HG03439 (cell line): ENCODE data around the gene RAB43.
"Not testable (repeated sequence)": the region's sequence is repeated elsewhere in the genome, so short reads cannot be mapped to it uniquely, and the experiment has no call there.

Experiments
- ATAC-seq: cut with Tn5 transposase; IDR thresholded peaks from one replicate; pipeline ENCODE4 v1.9.1; 2021; ENCODE audit warnings: mild to moderate bottlenecking, moderate library complexity; ENCODE audit not compliant: unreplicated experiment

The RAB43 gene

GRCh38 chr3:129100274-129100673 is 21.3 kb downstream of the RAB43 start:
- no peak for ATAC-seq

DNA sequence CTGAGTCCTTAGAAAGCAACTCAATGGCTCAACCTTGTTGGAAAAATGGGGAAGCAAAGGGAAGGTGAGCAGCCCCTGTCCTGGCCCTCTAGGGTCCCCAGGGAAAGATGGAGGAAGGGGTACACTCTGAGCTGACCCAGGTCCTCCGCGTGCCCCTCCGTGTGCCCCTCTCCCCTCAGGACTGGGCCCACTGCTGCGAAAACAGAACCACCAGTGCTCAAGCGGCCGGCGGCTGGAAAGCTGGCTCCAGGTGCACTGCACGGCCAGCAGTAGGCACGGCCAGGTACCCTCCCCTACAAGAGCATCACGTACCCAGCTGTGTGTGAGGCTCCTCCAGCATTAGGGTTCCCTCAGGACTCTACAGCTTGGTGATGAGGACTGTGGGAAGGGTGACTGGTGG is 26.3 kb downstream of the RAB43 start:
- no peak for ATAC-seq

DNA sequence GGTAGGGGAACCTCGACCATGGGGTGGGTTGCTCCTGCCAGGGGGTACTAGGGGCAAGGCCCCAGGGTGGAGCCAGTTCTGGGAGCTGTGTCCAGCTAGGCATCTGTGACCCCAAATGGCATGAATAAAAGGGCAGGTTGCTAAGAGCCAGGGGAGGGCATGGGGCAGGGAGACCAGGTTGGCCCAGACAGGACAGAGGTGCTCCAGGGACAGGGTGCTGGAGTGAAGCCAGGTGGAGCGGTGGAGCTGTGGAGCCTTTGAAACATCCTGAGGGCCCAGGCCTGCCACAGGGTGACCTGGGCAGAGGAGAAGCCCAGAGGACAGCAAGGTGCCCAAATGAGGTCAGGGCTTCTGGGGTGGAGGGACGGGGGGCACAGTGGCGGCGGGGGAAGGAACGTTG is 33.3 kb downstream of the RAB43 start:
- ATAC-seq = not testable (repeated sequence)

DNA sequence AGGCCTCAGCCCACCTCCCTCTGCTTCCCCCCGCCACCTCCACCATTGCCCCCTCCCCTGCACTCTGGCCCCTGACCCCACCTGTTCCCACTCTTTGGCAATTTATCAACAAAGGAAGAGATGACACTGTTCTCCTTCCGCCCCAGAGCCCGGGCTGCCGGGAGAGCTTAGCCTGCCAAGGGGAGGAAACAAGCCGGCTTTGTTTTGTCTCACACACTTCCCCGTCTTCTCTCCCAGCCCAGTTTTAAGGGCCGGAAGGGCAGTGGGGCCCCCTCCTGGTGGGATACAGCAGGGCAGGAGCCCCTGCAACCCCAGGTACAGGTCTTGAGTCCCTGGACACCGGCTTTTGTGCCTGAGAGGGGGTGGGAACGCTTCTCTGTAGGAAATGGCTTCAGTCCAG is 33.7 kb downstream of the RAB43 start:
- ATAC-seq = not testable (repeated sequence)

- no peak for ATAC-seq
These were observed 34.4 kb downstream of the RAB43 start for GRCh38 chr3:129087138-129087702.

DNA sequence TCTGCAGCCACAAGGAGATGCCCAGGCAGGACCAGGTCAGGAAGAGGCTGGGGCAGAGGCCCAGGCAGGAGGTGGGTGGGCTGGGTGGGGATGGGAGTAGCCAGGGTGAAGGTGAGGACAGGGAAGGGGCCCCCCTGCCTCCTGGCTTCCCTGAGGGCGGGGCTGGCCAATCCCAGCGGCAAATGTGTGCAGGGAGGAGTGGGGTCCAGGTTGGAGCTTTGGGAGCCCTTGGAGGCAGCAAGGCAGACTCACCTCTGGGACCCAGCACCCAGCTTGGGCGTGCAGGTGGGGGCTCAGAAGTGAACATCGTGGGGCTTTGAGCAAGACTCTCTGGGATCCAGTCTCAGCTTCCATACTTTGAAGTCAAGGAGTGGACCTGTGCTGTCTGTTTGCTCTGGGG is 35.8 kb downstream of the RAB43 start:
- no peak for ATAC-seq

DNA sequence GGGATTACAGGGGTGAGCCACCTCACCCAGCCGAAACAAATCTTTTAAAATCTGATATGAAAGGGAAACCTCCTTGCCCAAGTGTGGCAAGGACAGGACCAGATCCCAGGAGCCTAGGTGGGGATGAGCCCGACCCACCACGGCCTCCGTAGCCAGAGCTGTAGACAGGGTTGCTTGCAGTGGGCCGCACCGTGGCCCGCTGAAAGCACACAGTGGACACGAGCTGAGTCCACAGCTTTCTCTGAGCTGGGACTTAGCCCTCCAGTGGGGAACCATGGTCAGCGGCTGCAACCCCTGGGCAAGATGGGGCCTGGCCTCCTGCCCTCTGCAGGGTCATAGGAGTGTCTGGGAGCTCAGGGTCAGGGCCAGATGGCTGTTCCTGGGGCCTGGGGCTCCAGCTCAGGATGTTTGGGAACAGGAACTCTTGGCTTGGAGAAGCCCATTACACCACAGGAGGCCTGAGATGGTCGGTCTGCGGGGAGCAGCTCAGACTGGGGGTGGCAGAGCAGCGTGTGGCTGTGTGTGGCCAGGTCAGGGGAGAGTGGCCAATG is 36.4 kb downstream of the RAB43 start:
- no peak for ATAC-seq

DNA sequence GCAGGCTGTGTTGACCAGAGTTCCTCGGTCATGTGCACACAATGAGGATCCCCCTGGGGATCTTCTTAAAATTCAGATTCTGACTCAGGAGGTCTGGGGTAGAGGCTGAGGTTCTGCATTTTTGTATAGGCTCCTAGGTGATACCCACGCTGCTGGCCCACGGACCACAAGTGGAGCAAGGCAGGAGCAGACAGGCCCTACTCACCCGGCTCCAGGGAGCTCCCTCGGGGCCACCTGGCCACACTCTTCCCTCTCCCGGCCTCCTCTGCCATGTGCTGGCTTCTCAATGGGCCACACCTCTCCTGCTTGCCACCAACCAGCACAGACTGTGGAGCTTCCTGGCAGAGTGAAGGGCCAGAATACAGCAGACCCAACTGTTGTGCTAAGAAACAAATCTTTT is 37.1 kb downstream of the RAB43 start:
- no peak for ATAC-seq

GRCh38 chr3:129082026-129082425 is 39.6 kb downstream of the RAB43 start:
- ATAC-seq = no peak

DNA sequence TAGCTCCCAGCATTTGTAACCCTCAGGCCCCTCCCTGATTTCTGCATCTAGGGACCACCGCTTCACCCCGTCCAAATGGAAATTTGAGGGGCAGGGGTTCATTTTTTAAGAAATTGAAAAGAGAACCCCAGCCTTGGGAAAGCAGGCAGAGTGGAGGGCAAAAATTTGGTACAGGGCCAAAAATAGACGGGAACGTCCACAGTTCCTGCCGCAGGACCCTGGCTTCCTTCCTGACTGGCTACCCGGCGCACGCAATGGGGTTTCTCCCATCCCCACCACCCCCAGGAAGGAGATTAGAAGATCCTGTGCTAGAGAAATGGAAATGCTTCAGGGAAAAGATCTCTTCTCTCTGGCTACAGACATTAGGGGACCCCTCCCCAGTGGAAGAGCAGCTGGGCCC is 40.1 kb downstream of the RAB43 start:
- no peak for ATAC-seq

GRCh38 chr3:129078510-129078909 is 43.1 kb downstream of the RAB43 start:
- no peak for ATAC-seq

- ATAC-seq = no peak
These were observed 44.4 kb downstream of the RAB43 start for GRCh38 chr3:129077222-129077621.

DNA sequence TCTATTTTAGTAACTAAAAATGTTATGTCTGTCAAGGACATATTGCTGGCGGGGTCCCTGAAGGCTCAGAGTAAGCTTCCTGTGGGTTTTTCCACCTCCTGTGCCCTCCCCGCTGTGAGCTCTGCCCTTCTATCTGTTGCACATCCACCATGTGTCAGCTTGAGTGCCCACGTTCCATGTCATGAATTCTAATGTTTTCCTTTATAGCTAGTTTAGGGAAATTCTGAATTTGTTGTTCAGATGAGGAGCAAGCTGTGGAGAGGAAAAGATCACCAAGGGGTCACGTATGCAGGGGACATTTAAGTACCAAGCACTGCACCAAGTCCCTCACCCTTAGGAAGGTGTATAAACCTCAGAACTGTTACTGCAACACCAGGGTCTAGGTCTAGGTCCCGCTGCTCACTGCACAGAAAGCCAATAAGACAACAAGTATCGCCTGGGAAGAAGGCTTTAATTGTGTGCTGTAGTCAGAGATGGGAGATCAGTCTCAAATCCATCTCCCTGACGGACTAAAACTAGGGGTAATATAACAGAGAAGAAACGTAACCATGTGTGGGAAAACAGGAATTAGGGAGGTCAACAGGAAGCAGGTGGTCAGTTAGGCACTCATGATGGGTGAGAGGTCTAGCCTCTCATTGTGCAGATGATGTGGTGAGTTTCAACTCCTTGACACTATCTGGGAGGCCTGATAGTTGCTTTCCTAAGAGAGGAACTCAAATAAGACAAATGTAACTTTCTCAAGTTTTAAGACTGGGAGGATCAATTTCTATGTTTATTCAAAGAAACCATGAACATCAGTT is 51.3 kb downstream of the RAB43 start:
- no peak for ATAC-seq

DNA sequence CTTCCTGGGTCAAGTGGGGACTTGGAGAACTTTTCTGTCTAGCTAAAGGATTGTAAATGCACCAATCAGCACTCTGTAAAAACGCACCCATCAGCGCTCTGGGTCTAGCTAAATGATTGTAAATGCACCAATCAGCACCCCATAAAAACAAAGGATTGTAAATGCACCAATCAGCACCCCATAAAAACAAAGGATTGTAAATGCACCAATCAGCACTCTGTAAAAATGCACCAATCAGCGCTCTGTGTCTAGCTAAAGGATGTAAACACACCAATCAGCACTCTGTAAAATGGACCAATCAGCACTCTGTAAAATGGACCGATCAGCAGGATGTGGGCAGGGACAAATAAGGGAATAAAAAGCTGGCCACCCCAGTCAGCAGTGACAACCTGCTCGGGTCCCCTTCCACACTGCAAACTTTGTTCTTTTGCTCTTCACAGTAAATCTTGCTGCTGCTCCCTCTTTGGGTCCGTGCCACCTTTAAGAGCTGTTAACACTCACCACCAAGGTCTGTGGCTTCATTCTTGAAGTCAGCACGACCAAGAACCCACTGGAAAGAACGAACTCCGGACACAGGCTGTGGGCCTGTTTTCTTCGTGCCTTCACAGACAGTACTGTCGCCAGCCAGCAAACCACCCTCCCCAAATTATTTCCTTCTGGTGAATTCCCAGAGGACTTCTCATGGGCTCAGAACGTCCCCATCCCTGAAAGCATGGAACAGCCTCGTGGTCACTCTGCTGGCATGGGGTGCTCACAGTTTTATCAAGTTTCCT is 52.1 kb downstream of the RAB43 start:
- not testable (repeated sequence) for ATAC-seq

DNA sequence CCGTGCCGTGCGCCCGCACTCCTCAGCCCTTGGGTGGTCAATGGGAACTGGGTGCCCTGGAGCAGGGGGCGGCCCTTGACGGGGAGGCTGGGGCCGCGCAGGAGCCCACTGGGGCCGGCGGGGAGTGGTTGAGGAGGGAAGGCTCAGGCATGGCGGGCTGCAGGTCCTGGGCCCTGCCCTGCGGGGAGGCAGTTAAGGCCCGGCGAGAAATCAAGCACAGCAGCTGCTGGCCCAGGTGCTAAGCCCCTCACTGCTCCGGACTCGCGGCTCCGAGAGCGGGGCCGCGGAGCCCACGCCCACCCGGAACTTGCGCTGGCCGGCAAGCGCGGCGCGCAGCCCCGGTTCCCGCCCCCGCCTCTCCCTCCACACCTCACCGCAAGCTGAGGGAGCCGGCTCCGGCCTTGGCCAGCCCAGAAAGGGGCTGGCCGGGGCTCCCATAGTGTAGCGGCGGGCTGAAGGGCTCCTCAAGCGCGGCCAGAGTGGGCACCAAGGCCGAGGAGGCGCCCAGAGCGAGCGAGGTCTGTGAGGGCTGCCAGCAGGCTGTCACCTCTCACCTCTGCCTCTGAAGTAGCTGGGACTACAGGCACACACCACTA is 53.2 kb downstream of the RAB43 start:
- ATAC-seq = no peak

DNA sequence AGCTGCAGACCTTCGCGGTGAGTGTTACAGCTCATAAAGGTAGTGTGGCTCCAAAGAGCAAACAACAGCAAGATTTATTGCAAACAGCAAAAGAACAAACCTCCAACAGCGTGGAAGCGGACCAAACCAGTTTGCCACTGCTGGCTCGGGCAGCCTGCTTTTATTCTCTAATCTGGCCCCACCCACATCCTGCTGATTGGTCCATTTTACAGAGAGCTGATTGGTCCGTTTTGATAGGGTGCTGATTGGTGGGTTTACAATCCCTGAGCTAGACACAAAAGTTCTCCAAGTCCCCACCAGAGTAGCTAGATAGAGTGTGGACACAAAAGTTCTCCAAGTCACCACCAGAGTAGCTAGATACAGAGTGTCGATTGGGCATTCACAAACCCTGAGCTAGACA is 53.9 kb downstream of the RAB43 start:
- not testable (repeated sequence) for ATAC-seq

DNA sequence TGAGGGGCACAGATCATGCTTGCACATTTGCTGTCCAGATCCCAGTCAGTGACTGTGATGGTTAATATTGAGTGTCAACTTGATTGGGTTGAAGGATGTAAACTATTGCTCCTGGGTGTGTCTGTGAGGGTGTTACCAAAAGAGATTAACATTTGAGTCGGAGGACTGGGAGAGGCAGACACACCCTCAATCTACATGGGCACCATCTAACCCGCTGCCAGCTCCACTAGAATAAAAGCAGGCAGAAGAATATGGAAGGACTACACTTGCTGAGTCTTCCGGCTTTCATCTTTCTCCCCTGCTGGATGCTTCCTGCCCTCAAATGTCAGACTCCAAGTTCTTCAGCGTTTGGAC is 55.9 kb downstream of the RAB43 start:
- no peak for ATAC-seq

DNA sequence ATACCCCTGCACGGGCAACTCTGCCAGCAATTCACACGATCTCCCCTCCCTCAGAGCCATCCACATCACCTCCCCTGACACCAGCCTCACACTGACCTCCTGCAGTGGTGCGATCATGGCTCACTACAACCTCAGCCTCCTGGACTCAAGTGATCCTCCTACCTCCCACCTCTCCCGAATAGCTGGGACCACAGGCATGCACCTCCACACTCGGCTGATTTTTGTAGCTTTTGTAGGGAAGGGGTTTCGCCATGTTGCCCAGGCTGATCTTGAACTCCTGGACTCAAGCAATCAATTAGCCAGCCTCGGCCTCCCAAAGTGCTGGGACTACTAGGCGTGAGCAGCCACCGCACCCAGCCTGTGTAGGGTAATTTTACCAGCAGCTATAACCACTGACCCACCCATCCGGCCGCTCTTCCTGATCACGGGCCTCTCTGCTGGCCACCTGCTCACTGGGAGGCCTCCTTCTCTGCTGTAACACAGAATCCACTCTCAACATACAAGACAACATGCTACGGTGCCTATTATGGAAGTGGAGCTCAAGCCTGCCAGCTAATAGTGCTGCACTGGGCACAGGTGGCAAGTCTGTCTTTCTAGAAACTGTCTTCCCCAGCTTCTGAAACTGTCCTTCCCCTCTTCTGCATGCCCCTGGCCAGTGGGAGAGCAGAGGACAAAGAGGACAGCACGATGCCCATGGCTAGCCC is 56.4 kb downstream of the RAB43 start:
- ATAC-seq = no peak

- no peak for ATAC-seq
These were observed 57.6 kb downstream of the RAB43 start for GRCh38 chr3:129063841-129064482.

- no peak for ATAC-seq
These were observed 58.4 kb downstream of the RAB43 start for GRCh38 chr3:129063091-129063640.
